T-helper 2 cell (primary cell): ENCODE measurements around the gene FKBP15.
"Not testable (repeated sequence)": the region's sequence is repeated elsewhere in the genome, so short reads cannot be mapped to it uniquely, and the experiment has no call there.

Experiments used
- DNase-seq, 5 experiments: peaks; one replicate each; pipeline versions ENCODE4 v3.0.0 to v3.0.0-alpha.2; 2012 to 2022
- total RNA-seq, 2 donors: gene quantifications; one replicate each; lab custom pipeline; 2026; lab: John Stamatoyannopoulos, UW

The FKBP15 gene
- 44.9 to 69.7 reads per million in 2 donors for total RNA-seq

- peak; percentile 92 to 98 (median 95) for DNase-seq
Observed at GRCh38 chr9:113221003-113221799, at the start of gene FKBP15, which contains the start of gene SLC31A1. FKBP15 (minus strand) TSS chr9:113221277; CDS start chr9:113221243, 34 bp downstream. SLC31A1 (plus strand) TSS chr9:113221544; CDS start chr9:113256149, 34,605 bp downstream.

- DNase-seq = no peak
Observed at GRCh38 chr9:113269871-113270270, 48.8 kb upstream of the FKBP15 start.

GRCh38 chr9:113269355-113269754 lies 48.3 kb upstream of the FKBP15 start:
- no peak for DNase-seq

- no peak for DNase-seq
Observed at GRCh38 chr9:113267911-113268566, 47.0 kb upstream of the FKBP15 start.

- no peak for DNase-seq
Observed at GRCh38 chr9:113266174-113266573, 45.1 kb upstream of the FKBP15 start.

GRCh38 chr9:113261917-113262671 lies 41.0 kb upstream of the FKBP15 start:
- no peak for DNase-seq

- no peak for DNase-seq
Observed at GRCh38 chr9:113258282-113258681, 37.2 kb upstream of the FKBP15 start.

- no peak for DNase-seq
Observed at GRCh38 chr9:113257863-113258262, 36.8 kb upstream of the FKBP15 start.

GRCh38 chr9:113255438-113255837 lies 34.4 kb upstream of the FKBP15 start:
- no peak for DNase-seq

GRCh38 chr9:113254991-113255390 lies 33.9 kb upstream of the FKBP15 start:
- no peak for DNase-seq

- DNase-seq = no peak
Observed at GRCh38 chr9:113250807-113251206, 29.7 kb upstream of the FKBP15 start.

- not testable (repeated sequence) for DNase-seq
Observed at GRCh38 chr9:113249661-113250060, 28.6 kb upstream of the FKBP15 start.

GRCh38 chr9:113247640-113248039 lies 26.6 kb upstream of the FKBP15 start:
- no peak for DNase-seq

- DNase-seq = no peak
Observed at GRCh38 chr9:113246928-113247327, 25.9 kb upstream of the FKBP15 start.

- DNase-seq = no peak
Observed at GRCh38 chr9:113245894-113246293, 24.8 kb upstream of the FKBP15 start.

GRCh38 chr9:113244556-113244955 lies 23.5 kb upstream of the FKBP15 start:
- DNase-seq = no peak

- DNase-seq = no peak
Observed at GRCh38 chr9:113241161-113241560, 20.1 kb upstream of the FKBP15 start.

GRCh38 chr9:113238859-113239232 lies 17.8 kb upstream of the FKBP15 start:
- no peak for DNase-seq

GRCh38 chr9:113238202-113238858 lies 17.3 kb upstream of the FKBP15 start:
- DNase-seq = no peak

GRCh38 chr9:113237026-113237425 lies 15.9 kb upstream of the FKBP15 start:
- DNase-seq = no peak

- not testable (repeated sequence) for DNase-seq
Observed at GRCh38 chr9:113235701-113236255, 14.7 kb upstream of the FKBP15 start.

GRCh38 chr9:113231701-113232100 lies 10.6 kb upstream of the FKBP15 start:
- DNase-seq = no peak
